Hematopoietic multipotent progenitor cell treated with erythropoietin and hydrocortisone succinate and interleukin-3 and kit ligand, for 8 days (in vitro differentiated cells): ENCODE data around the gene NTHL1.
A peak's percentile ranks its signal among the peaks of the same experiment; 100 is the strongest.

ENCODE experiments used
- DNase-seq: peaks from one replicate; pipeline ENCODE4 v3.0.0-alpha.2; 2015

The NTHL1 gene

GRCh38 chr16:2062801-2063200 is 15.2 kb upstream of the NTHL1 start:
- DNase-seq, result no peak

- no peak for DNase-seq
Measured at GRCh38 chr16:2061526-2061925, 13.9 kb upstream of the NTHL1 start.

GRCh38 chr16:2061023-2061422 is 13.4 kb upstream of the NTHL1 start:
- no peak for DNase-seq

- DNase-seq, result no peak
Measured at GRCh38 chr16:2060346-2060745, 12.7 kb upstream of the NTHL1 start.

GRCh38 chr16:2058872-2059271 is 11.2 kb upstream of the NTHL1 start:
- DNase-seq, result no peak

- DNase-seq, result no peak
Measured at GRCh38 chr16:2058420-2058819, 10.8 kb upstream of the NTHL1 start.

GRCh38 chr16:2057438-2057837 is 9.8 kb upstream of the NTHL1 start:
- no peak for DNase-seq

- DNase-seq, result no peak
Measured at GRCh38 chr16:2056681-2057407, 9.2 kb upstream of the NTHL1 start.

- no peak for DNase-seq
Measured at GRCh38 chr16:2056077-2056476, 8.4 kb upstream of the NTHL1 start.

GRCh38 chr16:2054543-2055245 is 7.1 kb upstream of the NTHL1 start:
- no peak for DNase-seq

GRCh38 chr16:2053897-2054296 is 6.3 kb upstream of the NTHL1 start:
- DNase-seq, result no peak

GRCh38 chr16:2053211-2053610 is 5.6 kb upstream of the NTHL1 start:
- no peak for DNase-seq

GRCh38 chr16:2048116-2048543 is 496 bp upstream of the NTHL1 start:
- DNase-seq, result no peak

GRCh38 chr16:2046893-2047329 is 723 bp downstream of the NTHL1 start:
- peak; percentile 45 for DNase-seq

- no peak for DNase-seq
Measured at GRCh38 chr16:2045965-2046892, 1.4 kb downstream of the NTHL1 start.

GRCh38 chr16:2044541-2044940 is 3.1 kb downstream of the NTHL1 start:
- DNase-seq, result no peak

- no peak for DNase-seq
Measured at GRCh38 chr16:2043667-2044451, 3.8 kb downstream of the NTHL1 start.

GRCh38 chr16:2042986-2043666 is 4.5 kb downstream of the NTHL1 start:
- no peak for DNase-seq

- no peak for DNase-seq
Measured at GRCh38 chr16:2042171-2042985, 5.3 kb downstream of the NTHL1 start.

- peak; percentile 24 for DNase-seq
Measured at GRCh38 chr16:2040787-2041522, 6.7 kb downstream of the NTHL1 start.
